Endothelial cell of umbilical vein (primary cell): ENCODE results near the gene TRPM3. TPM values are rescaled to one million over a fixed set of nuclear protein-coding genes. Genes with fewer than 3 reads are reported as not detected.

Experiments used
- BruUV-seq: library from RNA; stranded (reverse); fragments of 400-500 nt; replicated peaks from 2 replicates; lab custom pipeline; 2021; lab: Mats Ljungman, UMichigan
- CTCF ChIA-PET: fragments of 300-600, 350-600 bp; sonication (Branson Sonifier 250); formaldehyde crosslinking; loops from one replicate; lab custom pipeline; 2021; ENCODE audit warnings: antibody characterized with exemption, inconsistent platforms; lab: Charles Lee
- POLR2A ChIA-PET: fragments of 300-600, 350-600 bp; sonication (Branson Sonifier 250); formaldehyde crosslinking; loops from one replicate; lab custom pipeline; 2021; ENCODE audit warnings: antibody characterized with exemption, inconsistent platforms; lab: Charles Lee
- DNase-seq: peaks from one replicate; pipeline ENCODE4 v3.0.0-alpha.2; 2011; ENCODE audit warnings: low read depth, low spot score
- FAIRE-seq: peaks from 2 replicates; lab custom pipeline; 2011; peaks lifted over from hg19 to GRCh38; lab: Jason Lieb, UNC
- H2AFZ ChIP-seq: 2 replicates; pipeline ENCODE4 v1.6.0; 2012; ENCODE audit warnings: low read depth, low read length, control low read depth, inconsistent platforms
- H3K27ac ChIP-seq: 2 replicates; pipeline ENCODE4 v1.5.1; 2011; ENCODE audit warnings: low read depth, mild to moderate bottlenecking, control low read depth, low read length, moderate library complexity; ENCODE audit not compliant: insufficient read depth
- H3K27me3 ChIP-seq, 2 experiments: 2 replicates each; pipeline versions ENCODE4 v1.6.0 to v1.6.1; 2011; ENCODE audit warnings: low read length in 2 of 2, mixed read lengths in 1 of 2; ENCODE audit not compliant: control insufficient read depth in 2 of 2, insufficient read depth in 2 of 2
- H3K36me3 ChIP-seq, 2 experiments: 2 replicates in 1 of 2; 3 replicates in 1 of 2; pipeline ENCODE4 v1.5.1; 2011; ENCODE audit warnings: low read length in 2 of 2, mild to moderate bottlenecking in 1 of 2, moderate library complexity in 1 of 2; ENCODE audit not compliant: control insufficient read depth in 2 of 2, insufficient read depth in 2 of 2; ENCODE audit errors: extremely low read depth in 1 of 2
- H3K4me1 ChIP-seq: 3 replicates; pipeline ENCODE4 v1.5.1; 2011; ENCODE audit warnings: mild to moderate bottlenecking, low read length; ENCODE audit not compliant: control insufficient read depth, insufficient read depth; ENCODE audit errors: extremely low read depth
- H3K4me2 ChIP-seq: 2 replicates; pipeline ENCODE4 v1.6.1; 2011; ENCODE audit warnings: low read length, control low read depth, mixed read lengths; ENCODE audit not compliant: insufficient read depth
- H3K4me3 ChIP-seq, 3 experiments: fragments of 200-600 bp in 1 of 3; sonication (generic), shearing (Covaris generic) in 1 of 3; replicated peaks in 1 of 3; 2 replicates each; pipeline ENCODE4 v1.5.1; 2011 to 2016; ENCODE audit warnings: control low read depth in 3 of 3, low read length in 3 of 3, mild to moderate bottlenecking in 2 of 3, inconsistent platforms in 1 of 3, low read depth in 1 of 3, moderate library complexity in 1 of 3; ENCODE audit not compliant: insufficient read depth in 1 of 3
- H3K79me2 ChIP-seq: 2 replicates; pipeline ENCODE4 v1.6.0; 2012; ENCODE audit warnings: low read length, inconsistent platforms; ENCODE audit not compliant: control insufficient read depth, insufficient read depth
- H3K9ac ChIP-seq: replicated peaks from 2 replicates; pipeline ENCODE3; 2011; ENCODE audit warnings: low read length, control low read depth; ENCODE audit not compliant: insufficient read depth; ENCODE audit errors: extremely low read depth
- H3K9me1 ChIP-seq: replicated peaks from 3 replicates; pipeline ENCODE4 v1.6.0; 2011; ENCODE audit warnings: mild to moderate bottlenecking, low read length; ENCODE audit not compliant: control insufficient read depth, insufficient read depth; ENCODE audit errors: extremely low read depth
- H3K9me3 ChIP-seq: replicated peaks from 2 replicates; pipeline ENCODE4 v1.5.1; 2012; ENCODE audit warnings: low read length, inconsistent platforms; ENCODE audit not compliant: control insufficient read depth, insufficient read depth
- H4K20me1 ChIP-seq: replicated peaks from 2 replicates; pipeline ENCODE3; 2011; ENCODE audit warnings: mild to moderate bottlenecking, low read length; ENCODE audit not compliant: control insufficient read depth, insufficient read depth; ENCODE audit errors: extremely low read depth
- CTCF ChIP-seq, 2 donors: IDR thresholded peaks; 1 replicate in 1 of 2; 2 replicates in 1 of 2; pipeline ENCODE4 v1.5.1; 2011; ENCODE audit warnings: low read length in 2 of 2, mild to moderate bottlenecking in 2 of 2, moderate library complexity in 2 of 2, control low read depth in 1 of 2, inconsistent platforms in 1 of 2, low read depth in 1 of 2; ENCODE audit not compliant: insufficient read depth in 1 of 2; ENCODE audit errors: extremely low read depth in 1 of 2
- EZH2 ChIP-seq: IDR thresholded peaks from 2 replicates; pipeline ENCODE4 v1.6.1; 2012; ENCODE audit warnings: borderline replicate concordance, low read depth, mild to moderate bottlenecking, moderate library complexity, low read length, inconsistent platforms; ENCODE audit not compliant: severe bottlenecking
- FOS ChIP-seq: IDR thresholded peaks from 2 replicates; pipeline ENCODE4 v1.6.1; 2011; ENCODE audit warnings: mild to moderate bottlenecking, low read length, moderate library complexity, borderline replicate concordance; ENCODE audit not compliant: insufficient read depth
- GATA2 ChIP-seq: IDR thresholded peaks from 2 replicates; pipeline ENCODE4 v1.7.0; 2011; ENCODE audit warnings: low read depth, mild to moderate bottlenecking, moderate library complexity, mixed read lengths, low read length; ENCODE audit not compliant: insufficient read length, insufficient read depth
- JUN ChIP-seq: IDR thresholded peaks from 2 replicates; pipeline ENCODE4 v1.6.1; 2011; ENCODE audit warnings: borderline replicate concordance, low read depth; ENCODE audit not compliant: insufficient read length, insufficient read depth
- MAX ChIP-seq: IDR thresholded peaks from 2 replicates; pipeline ENCODE4 v1.6.1; 2011; ENCODE audit not compliant: insufficient read depth, insufficient read length
- MYC ChIP-seq: IDR thresholded peaks from one replicate; pipeline ENCODE4 v1.6.1; 2011; ENCODE audit warnings: mild to moderate bottlenecking, low read depth, low read length
- POLR2A ChIP-seq: IDR thresholded peaks from 2 replicates; pipeline ENCODE4 v1.6.1; 2012; ENCODE audit warnings: low read depth, mild to moderate bottlenecking, control low read depth, low read length
- POLR2AphosphoS5 ChIP-seq: IDR thresholded peaks from 2 replicates; pipeline ENCODE4 v1.6.1; 2012; ENCODE audit warnings: low read depth, mild to moderate bottlenecking, control low read depth, low read length, moderate library complexity; ENCODE audit not compliant: insufficient read depth
- dilution Hi-C: fragments of 300-500 bp; cut with MboI; formaldehyde crosslinking; loops from one replicate; pipeline ENCODE4 v1.15.0; 2019; ENCODE audit warnings: low sequenced_read_pairs; ENCODE audit not compliant: extremely low pct_ligation_motif_present
- intact Hi-C: fragments of 100-400 bp; cut with micrococcal nuclease; formaldehyde crosslinking; loops from one replicate; pipeline ENCODE4 v1.10.0; 2022
- polyA plus RNA-seq, 4 experiments: library from polyadenylated mRNA; depleted of rRNA in 3 of 4; stranded (reverse) in 3 of 4; unstranded in 1 of 4; fragments of >200 nt; gene quantifications; 2 replicates each; pipeline versions ENCODE4 v1.2.1 to v1.2.3, GENCODE V29; 2011 to 2012; ENCODE audit warnings: missing spikeins in 1 of 4
- total RNA-seq: library from RNA; stranded (reverse); gene quantifications from 2 replicates; pipeline ENCODE4 v1.2.3, GENCODE V29; 2021

Gene TRPM3
- total and polyA plus RNA-seq, 2 donors (not counting 3 experiments of a cell fraction or from before 2014, with no cell fraction given), result 0.17 to 0.33 TPM

GRCh38 chr9:70525519-70525918 is 595.9 kb downstream of the TRPM3 start:
- dilution Hi-C loops, result no loop called here
- FAIRE-seq (peak; percentile 88), DNase-seq (peak; percentile 74)
- Histone ChIP-seq H2AFZ (peak overlapping the region; percentile 47), H3K27ac (peak overlapping the region; percentile 43), H3K9ac (no peak overlapping the region), H3K4me2 (peak overlapping the region; percentile 28), H3K36me3 (no peaks in the 10 kb centered on the region), H3K4me1 (peaks cover 8% of the 10 kb centered on the region), H3K9me3 (no peaks in the 10 kb centered on the region), H3K9me1 (no peaks in the 10 kb centered on the region), H3K4me3 (no peak overlapping the region), H3K79me2 (no peaks in the 10 kb centered on the region), H4K20me1 (no peaks in the 10 kb centered on the region), H3K27me3 (no peaks in the 10 kb centered on the region)
- intact Hi-C loops, result loop anchor here (1.0 to 2.0 kb wide), 2 partner anchors 9 to 51 kb away; no protein-coding TSS in a partner anchor
- ChIA-PET CTCF (interaction anchor here (0.6 to 0.8 kb wide), 2 partner anchors 9 to 34 kb away, joined by 3 read pairs; no protein-coding TSS in a partner anchor), POLR2A (no interaction called here)
- TF ChIP-seq JUN, result peak; percentile 60
- TF ChIP-seq POLR2AphosphoS5, result no peak
- peak; percentile 87 for TF ChIP-seq FOS
- BruUV-seq, result no TSS peak

GRCh38 chr9:70519912-70520724 is 601.3 kb downstream of the TRPM3 start:
- Histone ChIP-seq H4K20me1 (no peaks in the 10 kb centered on the region), H2AFZ (no peak overlapping the region), H3K9me3 (no peaks in the 10 kb centered on the region), H3K9ac (no peak overlapping the region), H3K79me2 (no peaks in the 10 kb centered on the region), H3K4me2 (no peak overlapping the region), H3K4me1 (no peaks in the 10 kb centered on the region), H3K4me3 (no peak overlapping the region), H3K9me1 (no peaks in the 10 kb centered on the region), H3K27me3 (no peaks in the 10 kb centered on the region), H3K36me3 (no peaks in the 10 kb centered on the region), H3K27ac (no peak overlapping the region)
- TF ChIP-seq CTCF (IDR thresholded peaks at IDR 0.05; ENCODE audit: extremely low read depth in 1 of 2, insufficient read depth in 1 of 2, low read depth in 1 of 2, low read length in 2 of 2) (no peak), GATA2 (no peak), MYC (no peak), EZH2 (no peak), MAX (no peak), POLR2AphosphoS5 (no peak), FOS (no peak), JUN (no peak), POLR2A (no peak)
- CTCF ChIA-PET, result interaction anchor here (1.2 to 1.4 kb wide), 4 partner anchors 8 to 109 kb away, joined by 3 to 6 read pairs (median 4); no protein-coding TSS in a partner anchor
- intact Hi-C loops (no loop called here), dilution Hi-C loops (no loop called here)
- FAIRE-seq (peak; percentile 35), DNase-seq (no peak)
- BruUV-seq, result no TSS peak
- POLR2A ChIA-PET, result interaction anchor here (0.7 kb wide), 1 partner anchor 148 kb away, joined by 3 read pairs; no protein-coding TSS in a partner anchor
